IMR-90 (cell line): ENCODE data around the gene BCAS2.

Experiments used
- BHLHE40 ChIP-seq: fragments of 150-350 bp; IDR thresholded peaks from 2 replicates; pipeline ENCODE4 v1.6.1; 2016; ENCODE audit warnings: mild to moderate bottlenecking, low read depth, low read length
- MAZ ChIP-seq: IDR thresholded peaks from 2 replicates; pipeline ENCODE4 v1.6.1; 2012; ENCODE audit warnings: low read depth, mild to moderate bottlenecking, low read length, improper control_type of control experiment, moderate library complexity, borderline replicate concordance
- POLR2A ChIP-seq: IDR thresholded peaks from 2 replicates; pipeline ENCODE4 v1.6.1; 2012; ENCODE audit warnings: mild to moderate bottlenecking, low read depth, low read length
- RFX5 ChIP-seq: IDR thresholded peaks from 2 replicates; pipeline ENCODE4 v1.8.0; 2012; ENCODE audit warnings: low read depth, mild to moderate bottlenecking, low read length, moderate library complexity
- USF2 ChIP-seq: fragments of 150-350 bp; IDR thresholded peaks from 2 replicates; pipeline ENCODE4 v1.6.1; 2017; ENCODE audit warnings: mild to moderate bottlenecking, antibody characterized with exemption, low read length, low read depth
- TF ChIP-seq, protein P1 (sequence below): conservative IDR thresholded peaks from 2 replicates; pipeline ENCODE4 v1.5.1; 2012; ENCODE audit warnings: mild to moderate bottlenecking, low read depth, low read length, improper control_type of control experiment

DNA sequence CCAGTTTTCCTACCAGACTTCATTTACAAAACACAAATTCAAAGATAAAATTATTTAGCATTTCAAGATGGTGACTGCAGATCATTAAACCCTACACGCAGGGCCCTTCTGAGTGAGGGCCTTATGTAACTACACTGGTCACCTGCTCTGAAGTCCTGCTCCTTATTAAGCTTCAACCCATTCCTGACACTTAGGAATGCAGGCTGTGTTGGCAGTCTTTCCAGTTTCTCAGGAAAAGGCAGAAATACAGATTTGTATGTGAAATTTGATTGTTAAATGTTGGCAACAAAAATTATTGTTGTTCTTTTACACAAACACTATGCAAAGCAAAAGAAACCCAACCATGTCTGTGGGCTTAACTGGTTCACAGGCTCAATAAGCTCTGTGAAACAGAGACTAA lies 25.8 kb upstream of the BCAS2 start:
- TF ChIP-seq POLR2A = no peak
- TF ChIP-seq, protein P1, sequence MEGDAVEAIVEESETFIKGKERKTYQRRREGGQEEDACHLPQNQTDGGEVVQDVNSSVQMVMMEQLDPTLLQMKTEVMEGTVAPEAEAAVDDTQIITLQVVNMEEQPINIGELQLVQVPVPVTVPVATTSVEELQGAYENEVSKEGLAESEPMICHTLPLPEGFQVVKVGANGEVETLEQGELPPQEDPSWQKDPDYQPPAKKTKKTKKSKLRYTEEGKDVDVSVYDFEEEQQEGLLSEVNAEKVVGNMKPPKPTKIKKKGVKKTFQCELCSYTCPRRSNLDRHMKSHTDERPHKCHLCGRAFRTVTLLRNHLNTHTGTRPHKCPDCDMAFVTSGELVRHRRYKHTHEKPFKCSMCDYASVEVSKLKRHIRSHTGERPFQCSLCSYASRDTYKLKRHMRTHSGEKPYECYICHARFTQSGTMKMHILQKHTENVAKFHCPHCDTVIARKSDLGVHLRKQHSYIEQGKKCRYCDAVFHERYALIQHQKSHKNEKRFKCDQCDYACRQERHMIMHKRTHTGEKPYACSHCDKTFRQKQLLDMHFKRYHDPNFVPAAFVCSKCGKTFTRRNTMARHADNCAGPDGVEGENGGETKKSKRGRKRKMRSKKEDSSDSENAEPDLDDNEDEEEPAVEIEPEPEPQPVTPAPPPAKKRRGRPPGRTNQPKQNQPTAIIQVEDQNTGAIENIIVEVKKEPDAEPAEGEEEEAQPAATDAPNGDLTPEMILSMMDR = no peak
- TF ChIP-seq USF2 = no peak
- no peak for TF ChIP-seq RFX5
- no peak for TF ChIP-seq BHLHE40
- TF ChIP-seq MAZ = no peak
